Measurements from ENCODE around the gene PCDHGA1.

The PCDHGA1 gene

GRCh38 chr5:141486091-141486490 is 155.8 kb downstream of the PCDHGA1 start:
- Histone ChIP-seq H3K27me3 (ENCODE audit: insufficient read depth, low read depth) (no peaks in the 10 kb centered on the region), H3K4me1 (ENCODE audit: low read depth, poor library complexity, severe bottlenecking) (no peaks in the 10 kb centered on the region), H3K4me2 (no peak overlapping the region), H3K27ac (no peak overlapping the region), H3K4me3 (IDR thresholded peaks at IDR 0.05; ENCODE audit: insufficient read depth, low read depth, low read length) (no peak overlapping the region), H2AFZ (ENCODE audit: low read depth) (no peak overlapping the region), H3K36me3 (ENCODE audit: insufficient read depth) (no peaks in the 10 kb centered on the region), H4K20me1 (ENCODE audit: insufficient read depth) (no peaks in the 10 kb centered on the region), H3K9ac (no peak overlapping the region), H3K79me2 (ENCODE audit: insufficient read depth, low read depth) (no peaks in the 10 kb centered on the region)
- TF ChIP-seq, protein P1, sequence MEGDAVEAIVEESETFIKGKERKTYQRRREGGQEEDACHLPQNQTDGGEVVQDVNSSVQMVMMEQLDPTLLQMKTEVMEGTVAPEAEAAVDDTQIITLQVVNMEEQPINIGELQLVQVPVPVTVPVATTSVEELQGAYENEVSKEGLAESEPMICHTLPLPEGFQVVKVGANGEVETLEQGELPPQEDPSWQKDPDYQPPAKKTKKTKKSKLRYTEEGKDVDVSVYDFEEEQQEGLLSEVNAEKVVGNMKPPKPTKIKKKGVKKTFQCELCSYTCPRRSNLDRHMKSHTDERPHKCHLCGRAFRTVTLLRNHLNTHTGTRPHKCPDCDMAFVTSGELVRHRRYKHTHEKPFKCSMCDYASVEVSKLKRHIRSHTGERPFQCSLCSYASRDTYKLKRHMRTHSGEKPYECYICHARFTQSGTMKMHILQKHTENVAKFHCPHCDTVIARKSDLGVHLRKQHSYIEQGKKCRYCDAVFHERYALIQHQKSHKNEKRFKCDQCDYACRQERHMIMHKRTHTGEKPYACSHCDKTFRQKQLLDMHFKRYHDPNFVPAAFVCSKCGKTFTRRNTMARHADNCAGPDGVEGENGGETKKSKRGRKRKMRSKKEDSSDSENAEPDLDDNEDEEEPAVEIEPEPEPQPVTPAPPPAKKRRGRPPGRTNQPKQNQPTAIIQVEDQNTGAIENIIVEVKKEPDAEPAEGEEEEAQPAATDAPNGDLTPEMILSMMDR (conservative IDR thresholded peaks at IDR 0.05; ENCODE audit: low read depth, low read length): no peak

- no peaks in the 10 kb centered on the region for H3K4me1 ChIP-seq (ENCODE audit: low read depth, poor library complexity, severe bottlenecking)
- H3K36me3 ChIP-seq (ENCODE audit: insufficient read depth): no peaks in the 10 kb centered on the region
- no peak overlapping the region for H3K4me2 ChIP-seq
- no peak overlapping the region for H2AFZ ChIP-seq (ENCODE audit: low read depth)
- no peaks in the 10 kb centered on the region for H3K79me2 ChIP-seq (ENCODE audit: insufficient read depth, low read depth)
- TF ChIP-seq, protein P1 (conservative IDR thresholded peaks at IDR 0.05; ENCODE audit: low read depth, low read length): no peak
- H4K20me1 ChIP-seq (ENCODE audit: insufficient read depth): no peaks in the 10 kb centered on the region
- H3K27ac ChIP-seq: no peak overlapping the region
- H3K9ac ChIP-seq: no peak overlapping the region
- H3K27me3 ChIP-seq (ENCODE audit: insufficient read depth, low read depth): no peaks in the 10 kb centered on the region
- no peak overlapping the region for H3K4me3 ChIP-seq (IDR thresholded peaks at IDR 0.05; ENCODE audit: insufficient read depth, low read depth, low read length)
These were observed 156.8 kb downstream of the PCDHGA1 start for GRCh38 chr5:141487131-141487530.

DNA sequence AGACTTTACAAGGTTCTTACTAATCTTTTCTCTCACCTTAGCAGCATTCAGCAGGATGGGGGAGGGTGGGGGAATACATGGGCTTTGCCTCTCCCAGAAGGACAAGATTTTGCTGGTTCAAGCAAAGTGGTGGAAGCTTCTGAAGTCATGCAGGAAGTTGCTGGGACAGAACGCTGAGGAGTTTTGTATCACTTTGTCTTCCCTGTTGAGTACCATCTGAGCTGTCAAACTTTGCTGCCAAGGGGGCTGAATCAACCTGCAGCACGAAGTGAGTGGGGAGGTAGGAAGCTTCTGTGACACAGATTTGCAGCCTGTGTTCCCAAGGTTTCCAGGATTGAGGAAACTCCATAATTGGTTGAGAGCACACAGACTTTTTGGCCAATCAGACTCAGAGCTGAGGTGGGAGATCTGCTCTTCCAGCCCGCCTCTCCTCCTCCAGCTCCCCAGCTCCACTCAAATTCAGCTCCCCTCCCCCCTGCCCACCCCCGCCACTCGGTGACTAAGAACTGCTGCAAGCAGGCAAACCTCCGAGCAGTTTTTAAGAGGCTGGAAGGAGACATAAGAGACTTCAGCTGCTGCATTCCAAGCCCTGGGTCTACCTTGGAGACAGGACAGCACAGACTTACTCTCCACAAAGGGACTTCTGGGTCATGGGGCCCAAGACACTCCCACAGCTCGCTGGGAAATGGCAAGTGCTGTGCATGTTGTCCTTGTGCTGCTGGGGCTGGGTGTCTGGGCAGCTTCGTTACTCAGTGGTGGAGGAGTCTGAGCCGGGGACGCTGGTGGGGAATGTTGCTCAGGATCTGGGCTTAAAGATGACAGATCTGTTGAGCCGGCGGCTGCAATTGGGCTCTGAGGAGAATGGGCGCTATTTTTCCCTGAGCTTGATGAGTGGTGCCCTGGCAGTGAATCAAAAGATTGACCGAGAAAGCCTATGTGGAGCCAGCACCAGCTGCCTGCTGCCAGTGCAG is 158.6 kb downstream of the PCDHGA1 start, which contains the start of gene PCDHGC5:
Gene PCDHGC5 (plus strand): TSS at position 491 of the 971 bp plus-strand sequence. CDS start 160 bp downstream, at position 651.
- H3K4me3 ChIP-seq (IDR thresholded peaks at IDR 0.05; ENCODE audit: insufficient read depth, low read depth, low read length): no peak within 1 kb of the TSS
- H3K4me2 ChIP-seq: no peak within 1 kb of the TSS
- H3K4me1 ChIP-seq (ENCODE audit: low read depth, poor library complexity, severe bottlenecking): no peaks in the 10 kb centered on the region
- TF ChIP-seq, protein P1 (conservative IDR thresholded peaks at IDR 0.05; ENCODE audit: low read depth, low read length): no peak
- H3K36me3 ChIP-seq (ENCODE audit: insufficient read depth): no peaks in the 10 kb centered on the region
- H3K79me2 ChIP-seq (ENCODE audit: insufficient read depth, low read depth): no peaks in the 10 kb centered on the region
- H3K27me3 ChIP-seq (ENCODE audit: insufficient read depth, low read depth): no peaks in the 10 kb centered on the region
- no peak within 1 kb of the TSS for H3K9ac ChIP-seq
- no peak within 1 kb of the TSS for H2AFZ ChIP-seq (ENCODE audit: low read depth)
- no peaks in the 10 kb centered on the region for H4K20me1 ChIP-seq (ENCODE audit: insufficient read depth)
- no peak within 1 kb of the TSS for H3K27ac ChIP-seq

DNA sequence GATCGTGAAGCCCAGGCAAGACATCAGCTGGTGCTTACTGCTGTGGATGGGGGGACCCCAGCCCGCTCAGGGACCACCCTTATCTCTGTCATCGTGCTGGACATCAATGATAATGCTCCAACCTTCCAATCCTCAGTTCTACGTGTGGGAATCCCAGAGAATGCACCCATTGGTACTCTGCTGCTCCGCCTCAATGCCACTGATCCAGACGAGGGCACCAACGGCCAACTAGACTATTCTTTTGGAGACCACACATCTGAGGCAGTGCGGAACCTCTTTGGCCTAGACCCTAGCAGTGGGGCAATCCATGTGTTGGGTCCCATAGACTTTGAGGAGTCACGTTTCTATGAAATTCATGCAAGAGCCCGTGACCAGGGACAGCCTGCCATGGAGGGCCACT is 159.5 kb downstream of the PCDHGA1 start:
- Histone ChIP-seq H3K4me3 (IDR thresholded peaks at IDR 0.05; ENCODE audit: insufficient read depth, low read depth, low read length) (no peak overlapping the region), H3K4me2 (no peak overlapping the region), H3K4me1 (ENCODE audit: low read depth, poor library complexity, severe bottlenecking) (no peaks in the 10 kb centered on the region), H3K9ac (no peak overlapping the region), H3K79me2 (ENCODE audit: insufficient read depth, low read depth) (no peaks in the 10 kb centered on the region), H3K36me3 (ENCODE audit: insufficient read depth) (no peaks in the 10 kb centered on the region), H4K20me1 (ENCODE audit: insufficient read depth) (no peaks in the 10 kb centered on the region), H3K27ac (no peak overlapping the region), H2AFZ (ENCODE audit: low read depth) (no peak overlapping the region), H3K27me3 (ENCODE audit: insufficient read depth, low read depth) (no peaks in the 10 kb centered on the region)
- TF ChIP-seq, protein P1 (conservative IDR thresholded peaks at IDR 0.05; ENCODE audit: low read depth, low read length): no peak

All from KMS-11 (cell line).